SK-N-MC (cell line): ENCODE results near the gene DNAJC10.

Experiments used
- EZH2 ChIP-seq: fragments of 200-600 bp; sonication (generic); IDR thresholded peaks from one replicate; pipeline ENCODE4 v1.6.1; 2017; ENCODE audit warnings: antibody characterized with exemption
- FOXP2 ChIP-seq: optimal IDR thresholded peaks from 2 replicates; pipeline ENCODE3; 2011; ENCODE audit warnings: mild to moderate bottlenecking, moderate library complexity; ENCODE audit not compliant: insufficient read depth; ENCODE audit errors: extremely low read length, control extremely low read depth
- POLR2AphosphoS5 ChIP-seq: IDR thresholded peaks from 2 replicates; pipeline ENCODE4 v1.6.1; 2012; ENCODE audit warnings: mild to moderate bottlenecking, low read depth, low read length, borderline replicate concordance

DNA sequence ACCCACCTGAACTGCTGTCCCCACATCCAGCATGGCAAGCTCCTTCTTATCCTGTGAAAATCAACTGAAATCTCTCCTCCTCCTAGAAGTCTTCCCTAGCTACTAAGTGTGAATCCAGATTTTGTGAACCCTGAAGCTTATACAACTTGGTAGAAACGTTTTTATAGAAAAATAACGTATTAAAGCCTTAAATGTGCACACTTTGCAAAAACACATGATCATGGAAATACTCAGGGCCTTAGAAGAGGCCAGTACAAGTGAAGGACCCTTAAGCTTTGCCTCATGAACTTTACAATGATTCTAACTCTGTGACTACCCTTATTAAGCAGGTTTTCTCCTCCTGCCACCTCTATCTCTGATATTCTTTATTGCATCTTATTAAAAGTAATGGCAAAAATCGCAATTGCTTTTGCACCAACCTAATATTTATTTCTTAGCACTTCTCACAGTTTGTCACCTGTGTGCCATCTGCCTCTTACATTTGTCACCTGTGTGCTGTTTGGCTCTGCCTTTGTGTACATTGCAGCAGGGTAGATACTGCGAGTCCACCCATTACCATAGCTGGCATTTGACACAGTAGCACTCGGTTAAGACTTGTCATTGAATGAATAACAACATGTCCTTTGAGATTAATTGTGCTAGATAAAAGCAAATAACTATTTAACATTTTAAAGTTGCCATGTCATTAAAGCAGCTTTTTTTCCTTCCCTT lies 108.2 kb downstream of the DNAJC10 start:
- TF ChIP-seq POLR2AphosphoS5: no peak
- TF ChIP-seq FOXP2: no peak
- TF ChIP-seq EZH2: no peak
